Ovary (tissue), 3 donors: ENCODE results near the gene DMRT3.

Source experiments
- EP300 ChIP-seq: sonication (generic); formaldehyde crosslinking; IDR thresholded peaks from one replicate; pipeline ENCODE4 v1.6.1; 2017; ENCODE audit warnings: antibody characterized with exemption
- POLR2A ChIP-seq: fragments of 450-650 bp; IDR thresholded peaks from one replicate; pipeline ENCODE4 v1.6.1; 2017; ENCODE audit warnings: antibody characterized with exemption, mild to moderate bottlenecking, moderate library complexity
- TF ChIP-seq, protein P1 (sequence below), 3 donors: fragments of 450-650 bp in 2 of 3; fragments of 200-600 bp in 1 of 3; IDR thresholded peaks; one replicate each; pipeline versions ENCODE4 v1.5.1 to v1.8.0; 2016 to 2022; ENCODE audit warnings: antibody characterized with exemption in 3 of 3, mild to moderate bottlenecking in 1 of 3
- donor health status: DM: no; HTN: no; CAD: no.

DNA sequence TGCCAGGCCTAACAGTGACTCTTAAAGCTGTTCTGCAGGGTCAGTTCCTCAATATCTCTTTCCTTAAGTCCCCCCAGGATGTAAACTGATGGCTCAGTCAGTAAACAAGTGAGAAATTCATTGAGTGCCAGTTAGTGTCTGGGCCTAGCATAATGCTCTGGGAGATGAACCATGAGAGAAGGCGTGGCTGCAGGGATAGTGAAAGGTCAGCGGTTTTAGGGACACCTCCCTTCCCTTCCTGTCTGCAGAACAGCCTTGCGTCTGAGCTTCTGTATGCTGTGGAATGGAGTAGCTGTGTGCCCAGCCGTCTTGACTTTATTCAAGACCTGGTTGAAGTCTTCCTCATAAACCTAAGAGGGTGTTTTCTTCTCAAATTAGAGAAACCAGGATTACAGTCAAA, 46.7 kb upstream of the DMRT3 start:
- TF ChIP-seq, protein P1, sequence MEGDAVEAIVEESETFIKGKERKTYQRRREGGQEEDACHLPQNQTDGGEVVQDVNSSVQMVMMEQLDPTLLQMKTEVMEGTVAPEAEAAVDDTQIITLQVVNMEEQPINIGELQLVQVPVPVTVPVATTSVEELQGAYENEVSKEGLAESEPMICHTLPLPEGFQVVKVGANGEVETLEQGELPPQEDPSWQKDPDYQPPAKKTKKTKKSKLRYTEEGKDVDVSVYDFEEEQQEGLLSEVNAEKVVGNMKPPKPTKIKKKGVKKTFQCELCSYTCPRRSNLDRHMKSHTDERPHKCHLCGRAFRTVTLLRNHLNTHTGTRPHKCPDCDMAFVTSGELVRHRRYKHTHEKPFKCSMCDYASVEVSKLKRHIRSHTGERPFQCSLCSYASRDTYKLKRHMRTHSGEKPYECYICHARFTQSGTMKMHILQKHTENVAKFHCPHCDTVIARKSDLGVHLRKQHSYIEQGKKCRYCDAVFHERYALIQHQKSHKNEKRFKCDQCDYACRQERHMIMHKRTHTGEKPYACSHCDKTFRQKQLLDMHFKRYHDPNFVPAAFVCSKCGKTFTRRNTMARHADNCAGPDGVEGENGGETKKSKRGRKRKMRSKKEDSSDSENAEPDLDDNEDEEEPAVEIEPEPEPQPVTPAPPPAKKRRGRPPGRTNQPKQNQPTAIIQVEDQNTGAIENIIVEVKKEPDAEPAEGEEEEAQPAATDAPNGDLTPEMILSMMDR (IDR thresholded peaks at IDR 0.05): no peak
- no peak for TF ChIP-seq POLR2A
- TF ChIP-seq EP300: no peak
